ENCODE measurements around the gene TRANK1. TPM values are rescaled to one million over a fixed set of nuclear protein-coding genes. Genes with fewer than 3 reads are reported as not detected.

The TRANK1 gene
- total RNA-seq, 6 experiments from 2014 or later = 1.00 to 3.0 (median 1.4) TPM

GRCh38 chr3:36991147-36991546 lies 46.3 kb upstream of the TRANK1 start:
- H3K27me3 Mint-ChIP-seq (ENCODE audit: insufficient read depth) = no peaks in the 10 kb centered on the region
- TF ChIP-seq CTCF (IDR thresholded peaks at IDR 0.05) = no peak

GRCh38 chr3:36989568-36989967 lies 44.7 kb upstream of the TRANK1 start:
- no peak for DNase-seq
- Mint-ChIP-seq H3K27me3 (ENCODE audit: insufficient read depth) (no peaks in the 10 kb centered on the region), H3K9me3 (no peaks in the 10 kb centered on the region), H3K4me3 (no peak overlapping the region), H3K27ac (no peak overlapping the region), H3K36me3 (ENCODE audit: low read depth) (peaks cover 45% of the 10 kb centered on the region), H3K4me1 (ENCODE audit: low read depth) (peaks cover 42% of the 10 kb centered on the region)
- no peak for TF ChIP-seq CTCF (IDR thresholded peaks at IDR 0.05)

More at GRCh38 chr3:36991147-36991546, 46.3 kb upstream of the TRANK1 start:
- Mint-ChIP-seq H3K4me3 (no peak overlapping the region), H3K27ac (no peak overlapping the region), H3K4me1 (ENCODE audit: low read depth) (peaks cover 42% of the 10 kb centered on the region), H3K36me3 (ENCODE audit: low read depth) (peaks cover 31% of the 10 kb centered on the region), H3K9me3 (no peaks in the 10 kb centered on the region)
- DNase-seq = no peak

GRCh38 chr3:36989005-36989404 lies 44.2 kb upstream of the TRANK1 start:
- no peak overlapping the region for H3K27ac Mint-ChIP-seq
- peaks cover 50% of the 10 kb centered on the region for H3K36me3 Mint-ChIP-seq (ENCODE audit: low read depth)
- no peak for TF ChIP-seq CTCF (IDR thresholded peaks at IDR 0.05)
- H3K4me3 Mint-ChIP-seq = no peak overlapping the region
- H3K9me3 Mint-ChIP-seq = no peaks in the 10 kb centered on the region
- DNase-seq = no peak
- H3K4me1 Mint-ChIP-seq (ENCODE audit: low read depth) = peaks cover 42% of the 10 kb centered on the region
- no peaks in the 10 kb centered on the region for H3K27me3 Mint-ChIP-seq (ENCODE audit: insufficient read depth)

GRCh38 chr3:36988356-36988755 lies 43.5 kb upstream of the TRANK1 start:
- H3K4me1 Mint-ChIP-seq (ENCODE audit: low read depth) = peaks cover 42% of the 10 kb centered on the region
- no peak overlapping the region for H3K27ac Mint-ChIP-seq
- no peaks in the 10 kb centered on the region for H3K27me3 Mint-ChIP-seq (ENCODE audit: insufficient read depth)
- DNase-seq = no peak
- no peaks in the 10 kb centered on the region for H3K9me3 Mint-ChIP-seq
- peak overlapping the region; percentile 8 for H3K4me3 Mint-ChIP-seq
- no peak for TF ChIP-seq CTCF (IDR thresholded peaks at IDR 0.05)
- peaks cover 56% of the 10 kb centered on the region for H3K36me3 Mint-ChIP-seq (ENCODE audit: low read depth)

GRCh38 chr3:36981006-36981405 lies 36.2 kb upstream of the TRANK1 start:
- H3K27ac Mint-ChIP-seq = no peak overlapping the region
- no peaks in the 10 kb centered on the region for H3K4me1 Mint-ChIP-seq (ENCODE audit: low read depth)
- no peak overlapping the region for H3K4me3 Mint-ChIP-seq
- TF ChIP-seq CTCF (IDR thresholded peaks at IDR 0.05) = no peak
- no peaks in the 10 kb centered on the region; the same call in 1 of the 2 replicates for H3K9me3 Mint-ChIP-seq
- peaks cover 45% of the 10 kb centered on the region for H3K36me3 Mint-ChIP-seq (ENCODE audit: low read depth)
- H3K27me3 Mint-ChIP-seq (ENCODE audit: insufficient read depth) = no peaks in the 10 kb centered on the region; the same call in 1 of the 2 replicates
- DNase-seq = no peak

- Mint-ChIP-seq H3K4me1 (ENCODE audit: low read depth) (peaks cover 24% of the 10 kb centered on the region), H3K9me3 (no peaks in the 10 kb centered on the region), H3K27ac (no peak overlapping the region), H3K4me3 (no peak overlapping the region), H3K36me3 (ENCODE audit: low read depth) (no peaks in the 10 kb centered on the region; the same call in 1 of the 2 replicates), H3K27me3 (ENCODE audit: insufficient read depth) (peaks cover 2% of the 10 kb centered on the region; the same call in 1 of the 2 replicates)
- DNase-seq = no peak
- TF ChIP-seq CTCF (IDR thresholded peaks at IDR 0.05) = no peak
Observed at GRCh38 chr3:36973139-36973538, 28.3 kb upstream of the TRANK1 start.
